SW480 (cell line): Measurements from ENCODE around the gene MED12L.

Experiments
- DNase-seq: peaks from one replicate; pipeline ENCODE4 v3.0.0-alpha.2; 2016; ENCODE audit warnings: low spot score

The MED12L gene

GRCh38 chr3:151086484-151087456 is 1.3 kb downstream of the MED12L start:
- DNase-seq, result peak; percentile 94

GRCh38 chr3:151087648-151088047 is 2.2 kb downstream of the MED12L start:
- DNase-seq, result no peak

GRCh38 chr3:151091685-151092345 is 6.4 kb downstream of the MED12L start:
- no peak for DNase-seq

GRCh38 chr3:151093148-151093547 is 7.7 kb downstream of the MED12L start:
- no peak for DNase-seq

GRCh38 chr3:151093905-151094304 is 8.4 kb downstream of the MED12L start:
- DNase-seq, result no peak

GRCh38 chr3:151096716-151097115 is 11.3 kb downstream of the MED12L start:
- DNase-seq, result no peak

- no peak for DNase-seq
Measured at GRCh38 chr3:151100076-151100475, 14.6 kb downstream of the MED12L start.

- no peak for DNase-seq
Measured at GRCh38 chr3:151101270-151101969, 16.0 kb downstream of the MED12L start.

- DNase-seq, result no peak
Measured at GRCh38 chr3:151106311-151106710, 20.8 kb downstream of the MED12L start.

GRCh38 chr3:151107177-151107576 is 21.7 kb downstream of the MED12L start:
- DNase-seq, result no peak

- DNase-seq, result no peak
Measured at GRCh38 chr3:151107701-151108100, 22.2 kb downstream of the MED12L start.

GRCh38 chr3:151109286-151109800 is 23.9 kb downstream of the MED12L start:
- no peak for DNase-seq

- DNase-seq, result no peak
Measured at GRCh38 chr3:151112731-151113130, 27.3 kb downstream of the MED12L start.

GRCh38 chr3:151113343-151113742 is 27.9 kb downstream of the MED12L start:
- DNase-seq, result no peak

GRCh38 chr3:151117047-151117446 is 31.6 kb downstream of the MED12L start:
- no peak for DNase-seq

GRCh38 chr3:151119188-151119587 is 33.7 kb downstream of the MED12L start:
- no peak for DNase-seq

- no peak for DNase-seq
Measured at GRCh38 chr3:151120409-151120808, 34.9 kb downstream of the MED12L start.

- no peak for DNase-seq
Measured at GRCh38 chr3:151121016-151121415, 35.6 kb downstream of the MED12L start.

GRCh38 chr3:151123827-151124226 is 38.4 kb downstream of the MED12L start:
- DNase-seq, result no peak

GRCh38 chr3:151124476-151124875 is 39.0 kb downstream of the MED12L start:
- no peak for DNase-seq

- no peak for DNase-seq
Measured at GRCh38 chr3:151130428-151130827, 45.0 kb downstream of the MED12L start.

- no peak for DNase-seq
Measured at GRCh38 chr3:151133175-151133574, 47.7 kb downstream of the MED12L start.
